HG02981 (cell line): Measurements from ENCODE around the gene DGKE.

ENCODE experiments used
- ATAC-seq: cut with Tn5 transposase; IDR thresholded peaks from one replicate; pipeline ENCODE4 v1.9.1; 2021; ENCODE audit warnings: mild to moderate bottlenecking, moderate library complexity; ENCODE audit not compliant: unreplicated experiment

DGKE gene

DNA sequence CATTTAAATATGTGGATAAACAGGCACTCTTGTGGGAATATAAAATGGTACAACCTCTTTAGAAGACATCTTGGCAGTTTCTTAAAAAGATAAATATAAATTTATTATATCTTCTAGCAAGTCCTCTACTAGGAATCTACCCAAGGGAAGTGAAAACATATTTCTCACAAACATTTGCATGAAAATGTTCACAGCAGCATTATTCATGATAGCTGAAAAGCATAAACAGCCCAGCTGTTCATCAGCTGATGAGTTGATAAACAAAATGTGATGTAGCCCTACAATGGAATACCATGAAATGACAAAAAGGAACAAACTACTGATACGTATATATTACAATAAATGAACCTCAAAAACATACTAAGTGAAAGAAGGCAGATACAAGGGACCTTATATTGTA is 12.0 kb downstream of the DGKE start:
- no peak for ATAC-seq

GRCh38 chr17:56847106-56847505 is 13.2 kb downstream of the DGKE start:
- ATAC-seq, result no peak

GRCh38 chr17:56849131-56849530 is 15.2 kb downstream of the DGKE start:
- ATAC-seq, result no peak

DNA sequence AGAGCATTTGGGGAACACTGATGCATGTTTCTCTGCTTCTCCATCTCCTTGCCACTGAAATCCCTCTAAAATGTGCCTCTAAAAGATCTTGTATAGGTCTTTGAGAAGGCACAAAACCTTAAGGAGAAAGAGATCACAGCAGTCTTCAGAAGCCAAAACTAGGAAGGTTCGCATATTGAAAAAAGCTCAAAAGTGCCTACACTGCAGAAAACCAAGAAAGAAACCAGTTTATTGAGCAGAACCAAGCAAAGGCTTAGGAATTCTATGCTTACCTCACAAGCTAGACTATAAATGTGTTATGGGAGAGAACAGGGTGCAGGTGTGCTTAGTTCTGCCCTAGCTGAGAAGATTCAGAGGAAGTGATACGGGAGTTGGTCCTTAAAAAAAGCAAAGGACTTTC is 16.6 kb downstream of the DGKE start:
- ATAC-seq, result no peak

DNA sequence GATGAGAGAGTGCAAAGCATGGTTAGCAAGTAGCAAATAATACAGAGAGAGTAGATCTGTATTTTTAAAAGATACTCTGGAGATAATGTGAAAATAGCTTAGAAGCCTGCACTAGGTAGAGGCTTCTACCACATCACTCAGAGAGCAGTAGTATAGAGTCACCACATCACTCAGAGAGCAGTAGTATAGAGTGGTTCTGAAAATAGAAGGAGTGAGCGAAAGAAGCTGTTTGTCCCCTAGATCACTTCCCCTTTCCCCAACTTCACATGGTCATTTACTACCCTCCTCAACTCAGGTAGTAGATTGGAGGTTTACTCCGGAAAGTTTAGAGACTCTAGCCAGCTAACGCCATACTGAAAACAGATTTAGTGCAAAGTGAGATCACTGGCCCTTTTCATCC is 17.1 kb downstream of the DGKE start:
- no peak for ATAC-seq

GRCh38 chr17:56861899-56862298 is 27.9 kb downstream of the DGKE start:
- no peak for ATAC-seq

DNA sequence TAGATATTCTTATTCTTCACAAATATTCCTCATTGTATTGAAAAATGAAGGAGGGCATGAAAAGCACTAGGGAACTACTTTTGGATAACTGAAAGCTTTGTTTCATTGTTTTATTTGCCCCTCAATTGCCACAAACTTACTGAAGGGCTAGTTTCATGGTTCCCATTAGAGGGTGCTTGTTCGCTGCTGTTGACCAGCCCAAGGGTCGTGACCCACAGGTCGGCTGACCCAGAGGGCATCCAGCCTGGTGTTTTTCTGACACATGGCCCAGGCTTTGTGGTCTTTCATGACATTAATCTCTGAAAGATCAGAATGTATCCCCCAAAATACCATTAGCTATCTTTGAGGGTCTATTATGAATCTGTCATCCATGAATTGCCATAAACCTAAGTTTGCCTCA is 30.0 kb downstream of the DGKE start:
- ATAC-seq, result no peak

GRCh38 chr17:56866076-56866475 is 32.1 kb downstream of the DGKE start:
- no peak for ATAC-seq

GRCh38 chr17:56866496-56866895 is 32.5 kb downstream of the DGKE start:
- no peak for ATAC-seq

DNA sequence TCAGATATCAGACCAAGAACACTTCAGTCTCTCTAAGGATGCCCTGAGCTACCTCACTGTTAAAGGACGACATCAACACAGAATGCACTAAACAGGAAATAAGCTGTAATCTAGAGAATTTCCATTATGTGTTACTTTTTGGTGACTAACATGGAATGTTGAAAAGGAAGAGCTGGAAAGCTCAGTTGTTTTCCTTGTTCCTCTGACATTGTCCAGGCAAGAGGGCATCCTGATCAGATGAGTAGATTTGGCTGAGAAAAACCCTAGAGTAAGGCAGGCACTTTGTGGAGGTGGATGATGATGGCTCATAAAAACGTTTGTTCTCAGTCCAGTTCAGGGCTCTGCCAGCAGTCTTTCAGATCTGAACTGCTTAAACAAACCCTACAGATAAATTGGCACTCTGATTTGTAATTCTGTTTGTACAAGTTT is 34.0 kb downstream of the DGKE start:
- ATAC-seq, result no peak

DNA sequence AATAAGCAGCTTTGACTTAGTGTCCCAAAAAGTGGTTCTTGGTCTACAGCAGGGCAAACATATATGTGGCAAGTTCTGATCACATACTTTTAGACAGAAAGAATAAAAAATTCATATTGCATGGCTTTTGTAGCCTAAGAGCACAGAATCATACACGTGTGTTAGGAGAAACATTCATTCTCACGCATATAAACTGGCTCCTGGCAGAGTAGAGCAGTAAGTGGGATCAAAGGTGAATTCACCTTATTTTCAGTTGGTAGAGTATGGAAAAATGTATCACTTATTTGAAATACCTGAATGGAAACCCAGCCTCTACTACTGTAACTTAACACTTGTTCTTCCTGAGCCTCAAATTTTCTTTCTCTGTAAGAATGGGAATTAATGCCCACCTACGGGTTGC is 34.8 kb downstream of the DGKE start:
- ATAC-seq, result no peak

GRCh38 chr17:56870081-56870651 is 36.2 kb downstream of the DGKE start:
- ATAC-seq, result peak; percentile 62

- ATAC-seq, result no peak
Measured at GRCh38 chr17:56876766-56877179, 42.8 kb downstream of the DGKE start.

DNA sequence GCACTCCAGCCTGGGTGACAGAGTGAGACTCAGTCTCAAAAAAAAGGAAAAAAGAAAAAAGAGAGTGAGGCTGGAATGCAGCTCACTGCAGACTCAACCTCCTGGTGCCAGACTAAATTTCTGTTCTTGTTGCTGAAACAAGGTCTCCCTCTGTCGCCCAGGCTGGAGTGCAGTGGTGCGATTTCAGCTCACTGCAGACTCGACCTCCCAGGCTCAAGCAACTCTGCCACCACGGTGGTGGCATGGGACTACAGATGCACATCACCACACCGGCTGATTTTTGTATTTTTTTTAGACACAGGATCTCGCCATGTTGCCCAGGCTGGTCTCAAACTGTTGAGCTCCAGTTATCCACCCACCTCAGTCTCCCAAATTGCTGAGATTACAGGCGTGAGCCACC is 45.3 kb downstream of the DGKE start:
- no peak for ATAC-seq

DNA sequence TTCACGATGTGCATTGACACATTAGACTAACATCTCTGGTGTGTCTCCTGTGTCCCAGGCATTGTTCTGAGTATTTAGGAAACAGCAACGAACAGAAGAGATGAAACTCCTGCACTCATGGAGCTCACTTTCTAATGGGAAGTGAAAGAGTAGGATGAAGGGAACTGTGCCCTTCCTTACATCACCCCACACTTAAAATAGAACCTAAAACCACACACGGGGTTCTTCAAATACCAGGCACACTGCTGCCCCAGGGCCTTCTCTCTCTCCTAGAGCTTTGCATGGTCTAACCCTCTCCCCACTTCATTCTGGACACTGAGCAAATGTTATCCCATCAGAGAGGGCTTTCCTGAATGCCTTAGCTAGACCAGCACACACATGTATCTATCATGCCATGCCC is 46.2 kb downstream of the DGKE start:
- no peak for ATAC-seq

DNA sequence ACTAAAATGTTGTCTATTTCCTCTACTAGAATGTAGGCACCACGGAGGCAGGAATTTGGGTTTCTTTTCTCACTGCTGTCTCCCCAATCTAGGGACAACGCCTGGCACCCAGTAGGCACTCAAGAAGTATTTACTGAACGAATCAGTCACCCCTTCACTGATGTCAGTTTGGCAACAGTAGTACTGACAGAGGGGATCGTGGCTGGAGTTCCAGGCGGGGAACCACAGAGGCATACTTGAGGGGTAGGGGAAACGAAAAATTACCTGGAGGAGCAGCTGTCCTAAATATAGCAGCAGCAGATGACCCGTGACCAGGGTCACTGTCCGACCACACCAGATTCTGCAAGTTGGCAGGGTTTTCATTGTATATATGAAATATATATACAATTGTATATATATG is 46.6 kb downstream of the DGKE start:
- ATAC-seq, result no peak

DNA sequence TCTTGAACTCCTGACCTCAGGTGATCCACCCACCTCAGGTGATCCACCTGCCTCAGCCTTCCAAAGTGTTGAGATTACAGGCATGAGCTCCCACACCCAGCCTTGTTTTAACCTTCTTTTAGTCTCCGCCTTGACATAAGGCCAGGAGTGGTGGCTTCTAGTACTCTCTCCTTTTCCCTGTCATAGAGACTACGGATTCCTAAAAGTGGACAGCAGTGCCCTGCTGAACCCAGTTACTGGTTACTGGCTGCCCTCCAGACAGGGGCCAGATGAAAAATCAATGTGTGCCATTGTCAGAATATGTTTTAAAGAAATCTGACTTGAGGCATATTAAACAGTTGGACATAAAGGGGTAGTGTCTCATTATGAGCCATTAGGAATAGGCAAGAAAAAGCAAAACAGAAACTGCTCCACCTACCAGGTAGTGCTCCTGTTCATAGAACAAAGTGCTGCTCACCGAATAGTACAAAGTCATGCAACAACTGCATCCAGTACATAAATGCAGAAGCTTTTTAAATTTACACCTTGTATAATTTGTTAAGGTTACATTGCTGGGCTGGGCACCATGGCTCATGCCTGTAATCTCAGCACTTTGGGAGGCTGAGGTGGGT is 47.8 kb downstream of the DGKE start:
- ATAC-seq, result no peak

DNA sequence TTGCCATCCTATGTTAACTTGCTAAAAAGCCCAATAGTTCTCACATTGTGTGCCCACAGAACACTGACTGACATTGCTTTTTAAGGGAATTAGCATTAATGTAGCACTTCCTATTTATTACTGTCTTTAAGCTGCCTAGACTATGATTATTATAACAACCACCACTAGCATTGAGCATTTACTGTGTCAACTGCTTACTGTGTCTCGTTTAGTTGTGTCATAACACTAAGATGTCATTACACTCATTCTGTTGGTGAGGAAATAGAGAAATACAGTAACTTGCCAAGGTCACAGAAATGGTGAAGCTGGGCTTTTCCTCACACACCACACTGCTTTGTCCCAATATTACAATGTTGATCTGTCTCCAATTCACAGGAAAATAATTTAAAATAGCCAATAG is 49.7 kb downstream of the DGKE start:
- ATAC-seq, result no peak

DNA sequence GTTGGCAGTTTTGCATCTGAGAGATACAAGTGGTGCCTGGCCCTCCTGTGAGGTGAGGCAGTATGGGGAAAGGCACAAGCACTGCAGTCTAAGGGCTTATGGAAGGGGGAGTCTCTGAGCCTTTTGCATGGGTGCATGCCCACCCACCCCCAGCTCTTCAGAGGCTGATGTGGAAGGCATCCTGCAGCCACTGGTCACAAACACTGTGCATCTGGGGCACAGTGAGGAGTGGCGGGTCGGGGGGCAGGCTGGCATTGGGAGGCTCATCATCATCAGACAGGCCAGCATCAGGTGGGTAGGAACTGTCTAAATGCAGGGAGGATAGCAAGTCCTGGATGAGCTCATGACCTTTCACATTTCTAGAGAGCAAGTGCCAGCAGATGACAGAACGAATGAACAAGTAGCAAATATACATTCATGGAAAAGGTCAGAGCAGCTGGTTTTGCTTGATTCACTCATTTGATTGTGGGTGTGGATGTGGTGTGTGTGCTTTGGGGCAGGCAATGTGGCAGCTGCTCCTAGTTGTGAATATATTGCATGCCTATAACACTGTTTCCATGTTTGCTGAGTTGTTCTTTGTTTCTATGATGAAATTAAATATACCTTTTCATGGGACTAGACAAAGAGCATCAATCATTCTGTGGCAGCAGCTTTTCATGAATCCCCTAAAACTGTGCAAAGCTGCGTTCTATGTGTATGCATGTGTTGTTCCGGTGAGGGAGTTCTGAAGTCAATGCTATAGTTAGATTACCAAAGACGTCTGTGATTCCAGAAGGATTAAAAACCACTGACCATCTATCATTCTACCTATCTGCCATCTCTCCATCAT is 50.7 kb downstream of the DGKE start:
- ATAC-seq, result no peak

GRCh38 chr17:56885312-56885657 is 51.3 kb downstream of the DGKE start:
- no peak for ATAC-seq

DNA sequence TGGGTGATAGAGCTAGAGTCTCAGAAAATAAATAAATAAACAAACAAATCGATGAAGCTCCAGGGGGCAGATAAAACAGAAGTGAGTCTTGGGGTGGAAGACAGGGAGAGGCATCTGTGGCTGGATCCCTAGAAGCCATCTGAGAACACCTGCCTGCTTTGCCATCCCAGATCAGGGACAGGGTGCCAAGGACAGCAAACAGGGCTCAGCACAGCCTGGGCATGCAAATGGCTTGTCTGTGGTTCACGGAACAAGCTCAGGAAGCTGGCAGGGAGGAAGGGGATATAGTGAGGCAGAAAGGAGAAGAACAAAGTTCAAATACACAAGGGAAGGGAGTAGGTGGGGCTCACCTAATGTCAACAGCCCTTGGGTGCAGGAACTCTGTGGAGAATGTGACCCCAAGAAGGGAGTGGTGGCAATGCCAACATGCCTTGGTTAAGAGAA is 52.4 kb downstream of the DGKE start:
- ATAC-seq, result no peak

- ATAC-seq, result no peak
Measured at GRCh38 chr17:56887105-56887504, 53.2 kb downstream of the DGKE start.
